Thoracic aorta (tissue), 2 donors: ENCODE results near the gene B4GALNT3. TPM values are rescaled to one million over a fixed set of nuclear protein-coding genes. Genes with fewer than 3 reads are reported as not detected.

Experiments used
- ATAC-seq: fragments of 150-250 bp; one replicate; pipeline ENCODE4 v1.8.0; 2017; ENCODE audit warnings: low read depth; ENCODE audit not compliant: insufficient number of reproducible peaks, low FRiP score
- DNase-seq: peaks from one replicate; pipeline ENCODE4 v3.0.0-alpha.2; 2020; ENCODE audit warnings: low spot score
- H3K27ac ChIP-seq, 2 donors: fragments of 200-600 bp; sonication (generic); 1 replicate in 1 of 2; 2 replicates in 1 of 2; pipeline ENCODE4 v1.5.1; 2016; ENCODE audit warnings: mild to moderate bottlenecking in 2 of 2, moderate library complexity in 2 of 2
- H3K27me3 ChIP-seq: fragments of 200-600 bp; sonication (generic); replicated peaks from 2 replicates; pipeline ENCODE4 v1.6.0; 2016; ENCODE audit warnings: mild to moderate bottlenecking; ENCODE audit not compliant: insufficient read depth
- H3K36me3 ChIP-seq: fragments of 200-600 bp; sonication (generic); one replicate; pipeline ENCODE4 v1.5.1; 2016
- H3K4me1 ChIP-seq, 2 donors: fragments of 200-600 bp; sonication (generic); 1 replicate in 1 of 2; 2 replicates in 1 of 2; pipeline versions ENCODE4 v1.5.1 to v1.6.0; 2016; ENCODE audit warnings: low read depth in 2 of 2, mild to moderate bottlenecking in 1 of 2; ENCODE audit not compliant: control insufficient read depth in 1 of 2
- H3K4me3 ChIP-seq: fragments of 200-600 bp; sonication (generic); 2 replicates; pipeline ENCODE4 v1.5.1; 2016; ENCODE audit warnings: mild to moderate bottlenecking
- H3K9me3 ChIP-seq: fragments of 200-600 bp; sonication (generic); 2 replicates; pipeline ENCODE4 v1.5.1; 2016
- total RNA-seq, 2 donors: library from RNA; depleted of rRNA; stranded (reverse); fragments of >200 nt; gene quantifications; one replicate each; pipeline versions ENCODE4 v1.1.0 to v1.2.3, GENCODE V29; 2016
- TF ChIP-seq, protein P1 (sequence below): fragments of 200-600 bp; sonication (generic); IDR thresholded peaks from one replicate; pipeline ENCODE4 v1.5.1; 2019; ENCODE audit warnings: antibody characterized with exemption

B4GALNT3 gene
- total RNA-seq, 2 donors from 2014 or later = 16.8 to 22.3 TPM

DNA sequence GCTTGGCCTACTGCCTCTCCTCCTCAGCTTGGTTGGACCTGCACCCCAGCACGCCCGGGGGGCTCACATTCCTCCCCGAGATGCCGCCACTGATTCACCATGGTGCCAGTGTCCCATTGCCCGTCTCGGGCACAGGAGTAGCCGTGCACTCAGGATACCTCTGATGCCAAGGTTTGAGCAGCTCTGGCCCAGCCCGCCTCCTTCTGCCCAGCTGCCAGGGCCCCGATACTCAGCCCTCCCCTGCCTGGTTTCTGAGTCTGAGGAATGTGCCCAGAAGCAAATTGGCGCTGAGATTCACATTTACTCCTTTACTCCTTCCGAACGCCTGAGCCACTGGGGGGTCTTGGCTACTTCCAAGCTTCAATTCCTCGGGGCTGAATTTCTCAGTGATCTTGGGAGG lies 140.0 kb downstream of the B4GALNT3 start:
- Histone ChIP-seq H3K9me3 (no peaks in the 10 kb centered on the region), H3K36me3 (no peaks in the 10 kb centered on the region), H3K4me3 (no peak overlapping the region), H3K27me3 (no peaks in the 10 kb centered on the region), H3K27ac (no peak overlapping the region), H3K4me1 (no peaks in the 10 kb centered on the region)
- no peak for DNase-seq
- no peak for ATAC-seq
- TF ChIP-seq, protein P1, sequence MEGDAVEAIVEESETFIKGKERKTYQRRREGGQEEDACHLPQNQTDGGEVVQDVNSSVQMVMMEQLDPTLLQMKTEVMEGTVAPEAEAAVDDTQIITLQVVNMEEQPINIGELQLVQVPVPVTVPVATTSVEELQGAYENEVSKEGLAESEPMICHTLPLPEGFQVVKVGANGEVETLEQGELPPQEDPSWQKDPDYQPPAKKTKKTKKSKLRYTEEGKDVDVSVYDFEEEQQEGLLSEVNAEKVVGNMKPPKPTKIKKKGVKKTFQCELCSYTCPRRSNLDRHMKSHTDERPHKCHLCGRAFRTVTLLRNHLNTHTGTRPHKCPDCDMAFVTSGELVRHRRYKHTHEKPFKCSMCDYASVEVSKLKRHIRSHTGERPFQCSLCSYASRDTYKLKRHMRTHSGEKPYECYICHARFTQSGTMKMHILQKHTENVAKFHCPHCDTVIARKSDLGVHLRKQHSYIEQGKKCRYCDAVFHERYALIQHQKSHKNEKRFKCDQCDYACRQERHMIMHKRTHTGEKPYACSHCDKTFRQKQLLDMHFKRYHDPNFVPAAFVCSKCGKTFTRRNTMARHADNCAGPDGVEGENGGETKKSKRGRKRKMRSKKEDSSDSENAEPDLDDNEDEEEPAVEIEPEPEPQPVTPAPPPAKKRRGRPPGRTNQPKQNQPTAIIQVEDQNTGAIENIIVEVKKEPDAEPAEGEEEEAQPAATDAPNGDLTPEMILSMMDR = no peak

DNA sequence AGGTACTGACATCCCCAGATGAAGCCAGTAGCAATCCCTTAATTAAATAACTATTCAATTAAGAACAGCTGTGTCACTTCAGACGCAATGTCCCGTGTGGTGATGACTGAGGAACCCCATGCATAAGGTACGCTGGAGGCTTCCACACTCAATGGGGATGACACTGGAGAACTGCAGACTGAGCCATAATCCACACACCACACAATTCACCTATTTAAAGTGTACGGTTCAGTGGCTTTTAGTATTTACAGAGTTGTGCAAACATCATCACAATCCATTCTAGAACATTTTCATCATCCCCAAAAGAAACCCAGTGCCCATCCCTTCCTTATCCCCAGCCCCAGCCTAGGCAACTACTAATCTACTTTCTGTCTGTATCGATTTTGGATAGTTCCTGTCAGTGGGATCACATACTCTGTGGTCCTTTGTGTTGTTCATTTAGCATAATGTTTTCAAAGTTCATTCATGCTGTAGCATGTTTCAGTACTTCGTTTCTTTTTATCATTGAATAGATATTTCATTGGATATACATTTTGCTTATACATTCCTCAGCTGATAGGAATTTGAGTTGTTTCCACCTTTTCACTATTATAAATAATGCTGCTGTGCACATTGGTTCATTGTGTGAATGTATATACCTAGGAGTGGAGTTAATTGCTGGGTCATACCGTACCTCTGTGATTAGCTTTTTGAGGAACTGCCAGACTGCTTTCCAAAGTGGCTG lies 142.4 kb downstream of the B4GALNT3 start:
- no peak for ATAC-seq
- no peak for DNase-seq

DNA sequence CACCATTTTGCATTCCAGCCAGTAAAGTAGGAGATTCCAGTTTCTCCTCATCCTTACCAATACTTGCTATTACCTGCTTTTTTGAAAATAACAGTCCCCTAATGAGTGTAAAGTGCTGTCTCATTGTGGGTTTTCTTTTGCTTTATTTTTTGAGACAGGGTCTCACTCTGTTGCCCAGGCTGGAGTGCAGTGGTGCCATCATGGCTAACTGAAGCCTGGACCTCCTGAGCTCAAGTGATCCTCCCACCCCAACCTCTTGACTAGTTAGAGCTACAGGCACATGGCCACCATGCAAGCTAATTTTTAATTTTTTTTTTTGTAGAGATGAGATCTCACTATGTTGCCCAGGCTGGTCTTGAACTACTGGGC lies 142.9 kb downstream of the B4GALNT3 start:
- no peak for ATAC-seq
- H3K4me3 ChIP-seq = no peak overlapping the region
- peaks cover 10 to 28% of the 10 kb centered on the region in 2 donors for H3K4me1 ChIP-seq

More for the DNA sequence above, 142.4 kb downstream of the B4GALNT3 start:
- H3K27me3 ChIP-seq = no peaks in the 10 kb centered on the region
- no peak overlapping the region for H3K4me3 ChIP-seq
- no peaks in the 10 kb centered on the region for H3K9me3 ChIP-seq
- TF ChIP-seq, protein P1 = no peak
- H3K27ac ChIP-seq = no peak overlapping the region
- no peaks in the 10 kb centered on the region for H3K36me3 ChIP-seq
- peaks cover 7 to 22% of the 10 kb centered on the region in 2 donors for H3K4me1 ChIP-seq

DNA sequence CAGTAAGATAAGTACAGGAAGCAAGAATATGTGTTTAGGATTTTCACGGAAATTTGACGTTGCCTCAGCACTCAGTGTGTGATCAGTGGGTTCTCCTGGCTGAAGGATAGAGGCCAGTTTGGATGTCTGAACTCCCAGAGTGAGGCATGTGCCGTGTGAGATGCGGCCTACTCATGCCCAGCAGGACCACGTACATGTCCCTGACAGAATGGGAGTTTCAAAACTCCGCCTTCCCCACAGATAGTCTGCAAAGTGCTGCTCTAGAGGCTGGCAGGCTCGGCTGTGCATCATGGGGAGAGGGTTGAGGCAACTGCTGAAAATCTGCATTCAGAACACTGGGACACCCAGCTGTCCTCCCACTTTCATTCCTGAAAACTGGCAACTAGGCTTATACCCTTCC lies 145.2 kb downstream of the B4GALNT3 start:
- no peak overlapping the region for H3K4me3 ChIP-seq
- no peaks in the 10 kb centered on the region for H3K27me3 ChIP-seq
- peaks cover 13 to 48% of the 10 kb centered on the region in 2 donors for H3K4me1 ChIP-seq
- no peak for ATAC-seq
- H3K9me3 ChIP-seq = no peaks in the 10 kb centered on the region
- DNase-seq = no peak
- H3K36me3 ChIP-seq = no peaks in the 10 kb centered on the region
- peak overlapping the region in 1 of 2 donors; percentile 8 for H3K27ac ChIP-seq
- TF ChIP-seq, protein P1 = no peak

More for the DNA sequence above, 142.9 kb downstream of the B4GALNT3 start:
- Histone ChIP-seq H3K27me3 (no peaks in the 10 kb centered on the region), H3K27ac (no peak overlapping the region), H3K9me3 (no peaks in the 10 kb centered on the region), H3K36me3 (no peaks in the 10 kb centered on the region)
- no peak for DNase-seq
- TF ChIP-seq, protein P1 = no peak

DNA sequence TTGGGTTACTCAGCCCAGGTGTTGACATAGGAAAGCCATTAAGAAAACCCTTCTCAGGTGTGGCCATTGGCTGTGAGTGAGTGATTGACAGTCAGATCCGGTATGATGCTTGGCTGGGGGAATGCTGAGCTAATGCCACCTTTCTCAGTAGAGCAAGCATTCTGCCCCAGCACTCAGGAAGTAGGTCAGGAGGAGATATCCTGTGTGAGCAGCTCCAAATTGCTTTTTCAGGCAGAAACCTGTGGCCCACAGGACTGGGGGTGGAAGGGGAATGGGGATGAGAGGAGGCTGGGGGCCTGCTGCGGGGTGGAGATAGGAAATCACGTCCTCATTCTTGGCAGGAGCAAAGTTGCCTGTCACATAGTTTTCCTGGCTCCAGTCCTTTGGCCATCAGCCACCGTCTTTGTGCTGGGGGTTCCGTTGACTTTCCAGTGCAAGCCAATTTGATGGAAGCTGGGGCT lies 147.8 kb downstream of the B4GALNT3 start:
- ATAC-seq (no peak), DNase-seq (no peak)
- Histone ChIP-seq H3K27me3 (no peaks in the 10 kb centered on the region), H3K9me3 (no peaks in the 10 kb centered on the region), H3K4me1 (peaks cover 15 to 57% of the 10 kb centered on the region in 2 donors), H3K36me3 (no peaks in the 10 kb centered on the region), H3K27ac (peak overlapping the region in 1 of 2 donors; percentile 40), H3K4me3 (no peak overlapping the region)
- TF ChIP-seq, protein P1 = no peak
